HCT116 (cell line): Measurements from ENCODE around the gene TNFRSF25. TPM values are rescaled to one million over a fixed set of nuclear protein-coding genes. Genes with fewer than 3 reads are reported as not detected.

ENCODE experiments used
- ATAC-seq: fragments of 200-7000 bp; cut with Tn5 transposase; 2 replicates; pipeline ENCODE4 v1.9.1; 2020; ENCODE audit warnings: mild to moderate bottlenecking, moderate library complexity
- BruUV-seq: library from RNA; stranded (reverse); fragments of 400-500 nt; replicated peaks from 2 replicates; lab custom pipeline; 2021; lab: Mats Ljungman, UMichigan
- CTCF ChIA-PET: fragments of 300-600 bp; sonication (Branson Sonifier 250); formaldehyde crosslinking; loops from one replicate; lab custom pipeline; 2021; ENCODE audit warnings: antibody characterized with exemption; lab: Charles Lee
- POLR2A ChIA-PET: fragments of 300-600, 350-600 bp; sonication (Branson Sonifier 250); formaldehyde crosslinking; loops from one replicate; lab custom pipeline; 2021; ENCODE audit warnings: antibody characterized with exemption; lab: Charles Lee
- RAD21 ChIA-PET, 2 experiments: fragments of 300-600 bp; sonication (Branson Sonifier 250); formaldehyde crosslinking; loops; one replicate each; lab custom pipeline; 2023; ENCODE audit warnings: low total read pairs in 2 of 2; ENCODE audit not compliant: uncharacterized antibody in 2 of 2, unreplicated experiment in 2 of 2, low non-redundant PET in 1 of 2; lab: Charles Lee
- DNase-seq: peaks from one replicate; pipeline ENCODE4 v3.0.0-alpha.2; 2010; ENCODE audit warnings: low read depth, low spot score
- H2AFZ ChIP-seq: fragments of 200-600 bp; shearing (Covaris generic), sonication (generic); 2 replicates; pipeline ENCODE4 v1.6.1; 2017; ENCODE audit warnings: low read depth, mixed run types, mixed read lengths, antibody characterized with exemption, low read length; ENCODE audit not compliant: poor library complexity, severe bottlenecking
- H3K27ac ChIP-seq: 2 replicates; pipeline ENCODE4 v1.5.1; 2012; ENCODE audit warnings: low read depth, low read length
- H3K27me3 ChIP-seq: fragments of 200-600 bp; sonication (generic); 2 replicates; pipeline ENCODE4 v1.6.1; 2016; ENCODE audit warnings: mixed run types, low read length, mixed read lengths; ENCODE audit not compliant: insufficient read depth
- H3K36me3 ChIP-seq, 2 experiments: fragments of 200-500 bp in 1 of 2; fragments of 200-600 bp in 1 of 2; sonication (Bioruptor generic) in 1 of 2; sonication (generic) in 1 of 2; 2 replicates each; pipeline versions ENCODE4 v1.5.1 to v1.6.1; 2014 to 2016; ENCODE audit warnings: low read length in 2 of 2, inconsistent platforms in 1 of 2, mixed read lengths in 1 of 2, mixed run types in 1 of 2; ENCODE audit not compliant: insufficient read depth in 2 of 2, control insufficient read depth in 1 of 2
- H3K4me1 ChIP-seq, 2 experiments: fragments of 200-600 bp in 1 of 2; sonication (generic) in 1 of 2; 2 replicates each; pipeline versions ENCODE4 v1.5.1 to v1.6.1; 2012 to 2017; ENCODE audit warnings: low read length in 2 of 2, inconsistent platforms in 1 of 2, mild to moderate bottlenecking in 1 of 2, mixed read lengths in 1 of 2, mixed run types in 1 of 2, moderate library complexity in 1 of 2; ENCODE audit not compliant: insufficient read depth in 2 of 2, control insufficient read depth in 1 of 2
- H3K4me2 ChIP-seq: fragments of 200-600 bp; sonication (generic); 2 replicates; pipeline ENCODE4 v1.6.1; 2017; ENCODE audit warnings: mixed run types, low read length, mixed read lengths
- H3K4me3 ChIP-seq, 2 experiments: fragments of 200-600 bp in 1 of 2; sonication (generic) in 1 of 2; replicated peaks in 1 of 2; 2 replicates each; pipeline ENCODE4 v1.5.1; 2011 to 2016; ENCODE audit warnings: low read length in 2 of 2, control low read depth in 1 of 2, low read depth in 1 of 2, mild to moderate bottlenecking in 1 of 2, mixed read lengths in 1 of 2, mixed run types in 1 of 2
- H3K79me2 ChIP-seq: fragments of 200-600 bp; sonication (generic); 2 replicates; pipeline ENCODE4 v1.6.1; 2017; ENCODE audit warnings: mild to moderate bottlenecking, mixed run types, low read length, moderate library complexity, mixed read lengths; ENCODE audit not compliant: insufficient read depth
- H3K9ac ChIP-seq: fragments of 200-600 bp; sonication (generic); 2 replicates; pipeline ENCODE4 v1.6.1; 2016; ENCODE audit warnings: low read length, mixed read lengths
- H3K9me2 ChIP-seq: fragments of 200-600 bp; sonication (generic), shearing (Covaris generic); 2 replicates; pipeline ENCODE4 v1.6.1; 2017; ENCODE audit warnings: mixed run types, mild to moderate bottlenecking, moderate library complexity; ENCODE audit not compliant: insufficient read depth
- H3K9me3 ChIP-seq, 2 experiments: fragments of 200-500 bp in 1 of 2; fragments of 200-600 bp in 1 of 2; sonication (Bioruptor generic) in 1 of 2; sonication (generic) in 1 of 2; 2 replicates each; pipeline ENCODE4 v1.6.1; 2014 to 2017; ENCODE audit warnings: low read length in 2 of 2, mixed read lengths in 2 of 2, inconsistent platforms in 1 of 2, low read depth in 1 of 2, mild to moderate bottlenecking in 1 of 2, mixed run types in 1 of 2, moderate library complexity in 1 of 2; ENCODE audit not compliant: control insufficient read depth in 1 of 2, insufficient read depth in 1 of 2
- H4K20me1 ChIP-seq: fragments of 200-600 bp; sonication (generic), shearing (Covaris generic); 2 replicates; pipeline ENCODE4 v1.6.1; 2017; ENCODE audit warnings: mixed run types, mild to moderate bottlenecking, moderate library complexity; ENCODE audit not compliant: insufficient read depth
- CEBPB ChIP-seq: IDR thresholded peaks from 2 replicates; pipeline ENCODE4 v1.6.1; 2012; ENCODE audit warnings: low read depth
- EGR1 ChIP-seq: IDR thresholded peaks from 2 replicates; pipeline ENCODE4 v1.6.1; 2012; ENCODE audit warnings: low read depth
- EZH2 ChIP-seq: fragments of 200-600 bp; sonication (generic); IDR thresholded peaks from 2 replicates; pipeline ENCODE4 v1.6.1; 2017; ENCODE audit warnings: antibody characterized with exemption, mixed run types
- JUND ChIP-seq: IDR thresholded peaks from 2 replicates; pipeline ENCODE4 v1.6.1; 2012
- MAX ChIP-seq: IDR thresholded peaks from 2 replicates; pipeline ENCODE4 v1.6.1; 2012
- POLR2A ChIP-seq: IDR thresholded peaks from 2 replicates; pipeline ENCODE4 v1.7.0; 2011; ENCODE audit warnings: borderline replicate concordance; ENCODE audit not compliant: insufficient read depth, insufficient read length; ENCODE audit errors: extremely low read depth
- POLR2AphosphoS5 ChIP-seq: IDR thresholded peaks from 2 replicates; pipeline ENCODE4 v1.6.1; 2011; ENCODE audit warnings: mild to moderate bottlenecking, low read depth, low read length, moderate library complexity
- REST ChIP-seq: IDR thresholded peaks from 2 replicates; pipeline ENCODE4 v1.6.1; 2012; ENCODE audit warnings: low read depth
- SP1 ChIP-seq: IDR thresholded peaks from 2 replicates; pipeline ENCODE4 v1.6.1; 2012; ENCODE audit warnings: low read depth
- SRF ChIP-seq: IDR thresholded peaks from 2 replicates; pipeline ENCODE4 v1.6.1; 2012; ENCODE audit warnings: low read depth
- TCF7L2 ChIP-seq: IDR thresholded peaks from 2 replicates; pipeline ENCODE4 v1.7.0; 2011; ENCODE audit warnings: borderline replicate concordance, inconsistent platforms; ENCODE audit not compliant: insufficient read depth, insufficient read length; ENCODE audit errors: extremely low read depth
- ZBTB33 ChIP-seq: IDR thresholded peaks from 2 replicates; pipeline ENCODE4 v1.6.1; 2011; ENCODE audit warnings: mild to moderate bottlenecking, low read length, moderate library complexity; ENCODE audit not compliant: insufficient replicate concordance; ENCODE audit errors: extremely low read depth
- ZFX ChIP-seq: fragments of 450-650 bp; IDR thresholded peaks from 2 replicates; pipeline ENCODE4 v1.6.1; 2017
- intact Hi-C: fragments of 100-400 bp; cut with micrococcal nuclease; formaldehyde crosslinking; loops from 2 replicates; pipeline ENCODE4 v1.10.0; 2022
- total RNA-seq: library from RNA; stranded (reverse); gene quantifications from one replicate; pipeline ENCODE4 v1.2.1, GENCODE V29; 2021; ENCODE audit not compliant: unreplicated experiment

TNFRSF25 gene
- total RNA-seq, 1 experiment from 2014 or later, result 27.5 TPM

GRCh38 chr1:6447016-6447817 lies 18.8 kb downstream of the TNFRSF25 start:
- BruUV-seq, result TSS peak; percentile 82
- H3K4me3 ChIP-seq, result peak overlapping the region; percentile 59 to 69
- H3K4me2 ChIP-seq, result peak overlapping the region; percentile 95
- H3K9me2 ChIP-seq, result no peaks in the 10 kb centered on the region
- DNase-seq, result no peak
- intact Hi-C loops, result loop anchor here (10.0 kb wide), 1 partner anchor 768 kb away; no protein-coding TSS in a partner anchor
- ChIA-PET RAD21 (interaction anchor here in 1 of 2 experiments (1.0 kb wide), 1 partner anchor 10 kb away, joined by 3 read pairs; no protein-coding TSS in a partner anchor), CTCF (interaction anchor here (1.1 to 3.1 kb wide), 11 partner anchors 9 to 1200 kb away, joined by 3 to 18 read pairs (median 4); no protein-coding TSS in a partner anchor), POLR2A (no interaction called here)
- H3K4me1 ChIP-seq, result peaks cover 16 to 57% of the 10 kb centered on the region in 2 experiments
- H4K20me1 ChIP-seq, result no peaks in the 10 kb centered on the region
- peak overlapping the region; percentile 98 for H3K27ac ChIP-seq
- H3K9me3 ChIP-seq, result no peaks in the 10 kb centered on the region
- no peaks in the 10 kb centered on the region for H3K36me3 ChIP-seq
- no peaks in the 10 kb centered on the region for H3K79me2 ChIP-seq
- no peak overlapping the region for H2AFZ ChIP-seq
- no peaks in the 10 kb centered on the region for H3K27me3 ChIP-seq
- peak; percentile 13 for ATAC-seq
- H3K9ac ChIP-seq, result peak overlapping the region; percentile 76
- TF ChIP-seq POLR2AphosphoS5, result peak; percentile 55; the same call in 1 of the 2 replicates
- no peak for TF ChIP-seq EZH2
- peak; percentile 62 for TF ChIP-seq ZFX
- peak; percentile 57 for TF ChIP-seq TCF7L2

GRCh38 chr1:6446665-6447015 lies 19.3 kb downstream of the TNFRSF25 start:
- ATAC-seq (no peak), DNase-seq (no peak)
- peak overlapping the region; percentile 95 for H3K4me2 ChIP-seq
- no peaks in the 10 kb centered on the region for H3K36me3 ChIP-seq
- ChIA-PET RAD21 (no interaction called here), CTCF (interaction anchor here (1.1 to 1.7 kb wide), 2 partner anchors 23 to 78 kb away, joined by 3 to 4 read pairs; no protein-coding TSS in a partner anchor), POLR2A (no interaction called here)
- no peak for TF ChIP-seq TCF7L2
- TF ChIP-seq MAX, result no peak
- TF ChIP-seq POLR2A, result no peak
- TF ChIP-seq EGR1, result no peak
- no peak for TF ChIP-seq ZBTB33
- no peak for TF ChIP-seq REST
- TF ChIP-seq ZFX, result no peak
- TF ChIP-seq JUND, result no peak
- no peak for TF ChIP-seq SRF
- TF ChIP-seq CEBPB, result no peak
- no peak for TF ChIP-seq EZH2
- no peak for TF ChIP-seq SP1
- peak overlapping the region; percentile 59 to 69 for H3K4me3 ChIP-seq
- no peak overlapping the region for H2AFZ ChIP-seq
- no peaks in the 10 kb centered on the region for H3K27me3 ChIP-seq
- H3K27ac ChIP-seq, result peak overlapping the region; percentile 98
- H3K9ac ChIP-seq, result peak overlapping the region; percentile 76
- no peaks in the 10 kb centered on the region for H3K9me2 ChIP-seq
- H3K9me3 ChIP-seq, result no peaks in the 10 kb centered on the region
- H3K4me1 ChIP-seq, result peaks cover 16 to 57% of the 10 kb centered on the region in 2 experiments
- no TSS peak for BruUV-seq
- no peaks in the 10 kb centered on the region for H3K79me2 ChIP-seq
- intact Hi-C loops, result loop anchor here (10.0 kb wide), 1 partner anchor 768 kb away; no protein-coding TSS in a partner anchor
- H4K20me1 ChIP-seq, result no peaks in the 10 kb centered on the region
